Muscle layer of duodenum (tissue), 2 donors: ENCODE data around the gene AP1M1.

Experiments used
- H3K27ac ChIP-seq: one replicate; pipeline ENCODE4 v1.7.0; 2013; ENCODE audit warnings: mild to moderate bottlenecking, low read length
- H3K27me3 ChIP-seq: one replicate; pipeline ENCODE4 v1.7.0; 2013; ENCODE audit warnings: low read depth, mild to moderate bottlenecking, control low read depth, low read length
- H3K36me3 ChIP-seq, 2 donors: one replicate each; pipeline ENCODE4 v1.7.0; 2013; ENCODE audit warnings: low read length in 2 of 2, control low read depth in 1 of 2, mild to moderate bottlenecking in 1 of 2; ENCODE audit not compliant: insufficient read depth in 2 of 2, control insufficient read depth in 1 of 2
- H3K4me1 ChIP-seq, 2 donors: one replicate each; pipeline ENCODE4 v1.7.0; 2013; ENCODE audit warnings: low read length in 2 of 2, mild to moderate bottlenecking in 2 of 2, control low read depth in 1 of 2, moderate library complexity in 1 of 2; ENCODE audit not compliant: insufficient read depth in 2 of 2, control insufficient read depth in 1 of 2
- H3K4me3 ChIP-seq, 2 donors: one replicate each; pipeline ENCODE4 v1.7.0; 2013; ENCODE audit warnings: low read length in 2 of 2, low read depth in 1 of 2, mild to moderate bottlenecking in 1 of 2
- H3K9me3 ChIP-seq, 2 donors: one replicate each; pipeline ENCODE4 v1.7.0; 2013; ENCODE audit warnings: low read length in 2 of 2, control low read depth in 1 of 2, mild to moderate bottlenecking in 1 of 2; ENCODE audit not compliant: control insufficient read depth in 1 of 2
- donor health status: healthy.

Gene AP1M1

GRCh38 chr19:16188521-16188920 lies 9.2 kb upstream of the AP1M1 start:
- no peak overlapping the region for H3K27ac ChIP-seq
- H3K36me3 ChIP-seq, result peaks cover 41% of the 10 kb centered on the region in 2 donors
- no peaks in the 10 kb centered on the region for H3K9me3 ChIP-seq
- no peak overlapping the region for H3K4me3 ChIP-seq
- peaks cover 0 to 28% of the 10 kb centered on the region in 2 donors for H3K4me1 ChIP-seq
- H3K27me3 ChIP-seq, result no peaks in the 10 kb centered on the region

DNA sequence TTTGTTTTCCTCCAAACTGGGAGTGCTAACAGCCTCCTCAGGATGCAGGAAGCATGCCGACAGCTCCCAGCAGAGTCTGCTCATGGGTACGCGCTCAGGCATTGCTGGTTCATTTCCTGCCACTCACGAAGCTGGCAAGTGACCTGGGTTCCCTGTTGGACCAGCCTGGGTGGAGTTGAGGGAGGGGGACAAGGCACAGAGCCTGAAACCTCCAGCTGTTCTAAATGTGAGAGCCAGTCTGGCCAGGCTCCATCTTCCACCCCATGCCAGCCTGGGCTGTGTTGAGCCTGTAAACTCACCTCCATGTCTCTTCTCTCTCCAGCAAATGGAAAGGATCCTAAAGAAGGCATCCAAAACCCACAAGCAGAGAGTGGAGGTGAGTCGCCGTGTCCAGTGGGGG lies 7.5 kb upstream of the AP1M1 start:
- H3K4me1 ChIP-seq, result peaks cover 0 to 26% of the 10 kb centered on the region in 2 donors
- H3K27ac ChIP-seq, result no peak overlapping the region
- no peaks in the 10 kb centered on the region for H3K9me3 ChIP-seq
- H3K27me3 ChIP-seq, result no peaks in the 10 kb centered on the region
- H3K36me3 ChIP-seq, result peaks cover 41% of the 10 kb centered on the region in 2 donors
- H3K4me3 ChIP-seq, result no peak overlapping the region

- H3K36me3 ChIP-seq, result peaks cover 41% of the 10 kb centered on the region in 2 donors
- H3K4me1 ChIP-seq, result peaks cover 0 to 25% of the 10 kb centered on the region in 2 donors
- H3K27me3 ChIP-seq, result no peaks in the 10 kb centered on the region
- H3K4me3 ChIP-seq, result no peak overlapping the region
- H3K9me3 ChIP-seq, result no peaks in the 10 kb centered on the region
- no peak overlapping the region for H3K27ac ChIP-seq
Observed at GRCh38 chr19:16190736-16191135, 7.0 kb upstream of the AP1M1 start.

DNA sequence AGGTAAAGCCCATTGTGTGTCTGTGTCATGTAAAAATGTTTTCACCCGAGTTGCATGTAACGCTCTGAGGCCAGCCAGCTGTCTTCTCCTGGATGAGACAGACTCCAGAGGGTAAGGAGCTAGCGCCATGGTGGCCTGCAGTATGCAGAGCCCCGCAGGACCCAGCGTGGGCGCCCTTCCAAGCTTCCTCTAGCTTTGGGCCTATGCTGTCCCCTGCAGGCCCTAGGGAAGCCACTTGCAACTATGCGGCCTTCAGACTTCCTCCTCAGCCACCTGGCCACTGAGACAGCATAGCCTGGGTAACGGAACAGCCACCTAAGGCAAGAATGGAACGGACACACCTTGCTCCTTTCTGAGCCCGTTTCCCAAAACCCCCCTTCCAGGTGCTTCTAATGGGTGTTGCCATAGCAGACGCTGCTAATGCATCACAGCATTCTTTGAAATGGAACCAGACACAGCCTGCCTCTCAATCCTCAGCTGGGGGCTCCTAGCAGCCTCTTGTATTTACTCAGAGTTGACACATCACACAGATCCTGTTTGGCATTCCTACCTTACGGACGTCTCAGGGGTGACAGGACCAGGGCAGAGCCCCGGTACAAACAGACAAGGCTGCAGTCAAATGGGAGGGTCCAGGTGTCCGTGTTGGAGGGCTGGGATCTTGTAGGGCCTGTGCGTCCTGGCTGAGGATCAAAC lies 6.3 kb upstream of the AP1M1 start:
- H3K4me3 ChIP-seq, result no peak overlapping the region
- no peak overlapping the region for H3K27ac ChIP-seq
- H3K36me3 ChIP-seq, result peaks cover 41% of the 10 kb centered on the region in 2 donors
- no peaks in the 10 kb centered on the region for H3K27me3 ChIP-seq
- H3K9me3 ChIP-seq, result no peaks in the 10 kb centered on the region
- peaks cover 0 to 18% of the 10 kb centered on the region in 2 donors for H3K4me1 ChIP-seq

- no peak overlapping the region for H3K27ac ChIP-seq
- peaks cover 0 to 10% of the 10 kb centered on the region in 2 donors for H3K4me1 ChIP-seq
- H3K36me3 ChIP-seq, result peaks cover 30 to 34% of the 10 kb centered on the region in 2 donors
- no peaks in the 10 kb centered on the region for H3K27me3 ChIP-seq
- H3K4me3 ChIP-seq, result no peak overlapping the region
- no peaks in the 10 kb centered on the region for H3K9me3 ChIP-seq
Observed at GRCh38 chr19:16193466-16193865, 4.2 kb upstream of the AP1M1 start.

DNA sequence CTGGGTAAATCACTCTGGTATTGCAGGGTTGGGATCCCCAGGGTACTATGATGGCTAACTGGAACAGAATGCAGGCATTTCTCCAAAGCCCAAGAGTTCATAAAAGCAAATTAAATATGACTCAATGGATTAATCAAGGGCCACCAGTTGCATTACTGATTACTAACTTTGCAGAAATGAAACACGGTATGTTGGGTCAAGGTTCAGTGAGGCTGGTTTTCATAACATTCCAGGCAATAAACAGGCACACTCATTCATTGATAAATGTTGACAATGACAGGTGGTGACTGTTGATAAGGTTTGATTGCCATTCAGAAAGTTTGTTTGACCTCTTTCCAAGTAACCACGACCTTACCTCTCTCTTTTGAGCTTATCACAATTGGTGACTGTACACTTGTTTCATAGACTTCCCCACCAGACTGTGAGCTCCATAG lies 506 bp upstream of the AP1M1 start:
- Histone ChIP-seq H3K9me3 (no peaks in the 10 kb centered on the region), H3K4me3 (peak overlapping the region; percentile 93 to 98), H3K27me3 (no peaks in the 10 kb centered on the region), H3K27ac (peak overlapping the region; percentile 50), H3K4me1 (peaks cover 12 to 32% of the 10 kb centered on the region in 2 donors), H3K36me3 (peaks cover 1 to 8% of the 10 kb centered on the region in 2 donors)

DNA sequence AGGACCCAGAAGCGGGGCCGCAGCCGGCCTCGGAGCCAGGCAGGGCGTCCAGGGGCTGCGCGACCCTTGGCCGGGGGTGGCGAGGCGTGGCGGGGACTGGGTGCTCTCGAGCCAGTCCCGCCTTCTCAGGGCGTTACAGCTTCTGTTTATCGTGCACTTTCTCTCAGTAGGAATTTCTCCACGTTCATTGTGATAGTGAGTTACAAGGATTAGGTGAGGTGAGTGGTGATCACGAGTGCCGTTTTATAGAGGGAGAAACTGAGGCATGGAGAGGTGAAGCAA lies 600 bp downstream of the AP1M1 start:
- Histone ChIP-seq H3K27ac (peak overlapping the region; percentile 50), H3K27me3 (no peaks in the 10 kb centered on the region), H3K4me1 (peaks cover 12 to 32% of the 10 kb centered on the region in 2 donors)

DNA sequence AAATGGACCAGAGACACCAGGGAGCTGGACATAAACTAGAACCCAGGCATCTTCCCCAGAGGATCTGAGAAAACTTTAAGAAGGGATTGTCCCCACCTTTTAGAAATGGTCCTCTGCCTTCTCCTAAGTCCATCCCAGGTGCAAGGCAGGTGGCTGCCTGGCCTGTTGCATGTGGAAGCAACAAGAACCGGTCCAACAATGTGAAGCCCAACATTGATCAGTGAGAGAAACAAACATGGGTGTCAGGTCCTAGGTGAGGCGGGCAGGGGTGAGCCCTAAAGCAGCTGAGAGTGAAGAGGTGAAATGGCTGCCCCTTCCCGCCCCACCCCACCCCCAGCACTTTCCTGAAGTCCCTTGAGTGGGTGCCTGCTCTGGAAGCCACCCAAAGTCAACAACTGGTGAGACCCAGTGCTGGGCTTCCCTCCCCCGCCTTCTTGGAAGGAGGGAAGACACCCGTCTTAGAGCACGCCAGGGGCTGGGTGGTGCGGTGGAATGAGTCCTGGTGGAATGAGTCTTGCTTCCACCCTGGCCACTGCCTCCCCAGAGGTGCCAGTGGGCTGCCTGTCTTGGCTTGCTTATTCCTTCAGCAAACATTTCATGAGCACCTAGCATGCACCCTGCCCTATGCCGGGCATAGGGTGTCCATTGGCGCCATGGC lies 1.7 kb downstream of the AP1M1 start:
- H3K27me3 ChIP-seq, result no peaks in the 10 kb centered on the region
- no peak overlapping the region for H3K27ac ChIP-seq
- H3K4me3 ChIP-seq, result peak overlapping the region in 1 of 2 donors; percentile 98

More for the DNA sequence above, 600 bp downstream of the AP1M1 start:
- Histone ChIP-seq H3K4me3 (peak overlapping the region; percentile 93 to 98), H3K9me3 (no peaks in the 10 kb centered on the region), H3K36me3 (peaks cover 3 to 16% of the 10 kb centered on the region in 2 donors)

GRCh38 chr19:16200038-16201010 lies 2.6 kb downstream of the AP1M1 start:
- H3K9me3 ChIP-seq, result no peaks in the 10 kb centered on the region
- no peak overlapping the region for H3K4me3 ChIP-seq
- peaks cover 16 to 33% of the 10 kb centered on the region in 2 donors for H3K36me3 ChIP-seq
- peaks cover 12 to 35% of the 10 kb centered on the region in 2 donors for H3K4me1 ChIP-seq
- H3K27me3 ChIP-seq, result no peaks in the 10 kb centered on the region
- no peak overlapping the region for H3K27ac ChIP-seq

More for the DNA sequence above, 1.7 kb downstream of the AP1M1 start:
- peaks cover 12 to 32% of the 10 kb centered on the region in 2 donors for H3K4me1 ChIP-seq
- H3K9me3 ChIP-seq, result no peaks in the 10 kb centered on the region
- H3K36me3 ChIP-seq, result peaks cover 14 to 26% of the 10 kb centered on the region in 2 donors

DNA sequence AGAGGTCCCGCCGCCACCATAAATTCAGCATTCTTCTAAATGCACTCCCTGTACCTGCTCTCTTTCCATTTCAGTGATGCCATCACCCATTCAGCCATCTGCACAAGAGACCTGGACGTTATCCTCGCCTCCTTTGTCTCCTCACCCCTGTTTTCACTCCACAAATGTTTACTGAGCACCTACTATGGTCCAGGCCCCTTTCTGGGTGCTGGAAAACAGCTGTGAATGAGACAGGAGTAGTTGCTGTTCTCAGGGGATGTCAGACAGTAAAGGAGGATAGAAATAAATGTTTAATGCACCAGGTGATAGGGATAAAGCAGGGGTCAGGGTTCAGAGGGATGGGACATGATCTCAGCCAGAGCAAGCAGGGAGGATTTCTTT lies 3.3 kb downstream of the AP1M1 start:
- H3K36me3 ChIP-seq, result peaks cover 16 to 39% of the 10 kb centered on the region in 2 donors
- H3K4me1 ChIP-seq, result peaks cover 12 to 42% of the 10 kb centered on the region in 2 donors

More for the DNA sequence above, 3.3 kb downstream of the AP1M1 start:
- H3K27ac ChIP-seq, result no peak overlapping the region
- H3K27me3 ChIP-seq, result no peaks in the 10 kb centered on the region
- H3K4me3 ChIP-seq, result no peak overlapping the region
- H3K9me3 ChIP-seq, result no peaks in the 10 kb centered on the region
